H1 (cell line): ENCODE measurements around the gene ERC1. TPM values are rescaled to one million over a fixed set of nuclear protein-coding genes. Genes with fewer than 3 reads are reported as not detected.

Source experiments
- CTCF ChIA-PET: fragments of 300-600 bp; sonication (Branson Sonifier 250); formaldehyde crosslinking; loops from one replicate; lab custom pipeline; 2021; ENCODE audit not compliant: partially characterized antibody; lab: Charles Lee
- POLR2A ChIA-PET: fragments of 300-600 bp; sonication (Branson Sonifier 250); formaldehyde crosslinking; loops from one replicate; lab custom pipeline; 2021; ENCODE audit warnings: inconsistent platforms; ENCODE audit not compliant: partially characterized antibody; lab: Charles Lee
- DNase-seq, 2 experiments: peaks; one replicate each; pipeline versions ENCODE4 v3.0.0 to v3.0.0-alpha.2; 2010 to 2022; ENCODE audit warnings: low spot score in 2 of 2, low read depth in 1 of 2, mixed read lengths in 1 of 2
- FAIRE-seq: peaks from 2 replicates; lab custom pipeline; 2011; peaks lifted over from hg19 to GRCh38; lab: Jason Lieb, UNC
- H2AFZ ChIP-seq: 2 replicates; pipeline ENCODE4 v1.8.1; 2012; ENCODE audit warnings: low read length, inconsistent platforms
- H2AK5ac ChIP-seq: 2 replicates; pipeline ENCODE4 v1.6.1; 2013; ENCODE audit warnings: low read depth, low read length
- H2BK120ac ChIP-seq: replicated peaks from 2 replicates; pipeline ENCODE3; 2013; ENCODE audit warnings: low read depth, low read length, inconsistent platforms
- H2BK12ac ChIP-seq: 2 replicates; pipeline ENCODE4 v1.6.1; 2013; ENCODE audit warnings: low read depth, low read length
- H2BK15ac ChIP-seq: 2 replicates; pipeline ENCODE4 v1.6.1; 2013; ENCODE audit warnings: low read length
- H2BK20ac ChIP-seq: 2 replicates; pipeline ENCODE4 v1.6.1; 2013; ENCODE audit warnings: low read length
- H2BK5ac ChIP-seq: 2 replicates; pipeline ENCODE4 v1.6.1; 2013; ENCODE audit warnings: low read depth, low read length
- H3K14ac ChIP-seq: 2 replicates; pipeline ENCODE4 v1.6.1; 2013; ENCODE audit warnings: inconsistent platforms; ENCODE audit not compliant: insufficient read length
- H3K18ac ChIP-seq: 2 replicates; pipeline ENCODE4 v1.6.1; 2013; ENCODE audit warnings: low read length; ENCODE audit errors: extremely low read depth
- H3K23ac ChIP-seq: 2 replicates; pipeline ENCODE4 v1.6.1; 2013; ENCODE audit warnings: inconsistent platforms; ENCODE audit not compliant: insufficient read length
- H3K23me2 ChIP-seq: 2 replicates; pipeline ENCODE4 v1.6.1; 2013; ENCODE audit warnings: low read depth, low read length
- H3K27ac ChIP-seq: 2 replicates; pipeline ENCODE4 v1.6.1; 2011; ENCODE audit warnings: low read depth, low read length, inconsistent platforms
- H3K27me3 ChIP-seq, 4 experiments: replicated peaks in 1 of 4; 1 replicate in 1 of 4; 2 replicates in 3 of 4; pipeline versions ENCODE4 v1.6.1 to v1.8.1; 2011 to 2013; ENCODE audit warnings: low read length in 3 of 4, mild to moderate bottlenecking in 3 of 4, inconsistent platforms in 2 of 4, mixed read lengths in 2 of 4, moderate library complexity in 1 of 4; ENCODE audit not compliant: control insufficient read depth in 3 of 4, insufficient read depth in 3 of 4; ENCODE audit errors: extremely low read depth in 1 of 4
- H3K36me3 ChIP-seq, 4 experiments: 2 replicates each; pipeline versions ENCODE4 v1.6.1 to v1.8.1; 2011 to 2013; ENCODE audit warnings: mild to moderate bottlenecking in 4 of 4, low read length in 3 of 4, moderate library complexity in 2 of 4, control low read depth in 1 of 4, inconsistent platforms in 1 of 4; ENCODE audit not compliant: insufficient read depth in 4 of 4, control insufficient read depth in 2 of 4
- H3K4ac ChIP-seq: replicated peaks from 2 replicates; pipeline ENCODE3; 2013; ENCODE audit warnings: low read length, low read depth, mixed read lengths, inconsistent platforms; ENCODE audit not compliant: insufficient read length
- H3K4me1 ChIP-seq, 4 experiments: replicated peaks in 1 of 4; 1 replicate in 1 of 4; 2 replicates in 3 of 4; pipeline versions ENCODE4 v1.6.1 to v1.8.1; 2011 to 2013; ENCODE audit warnings: low read length in 3 of 4, inconsistent platforms in 2 of 4, mixed read lengths in 1 of 4; ENCODE audit not compliant: insufficient read depth in 4 of 4, control insufficient read depth in 3 of 4
- H3K4me2 ChIP-seq, 2 experiments: 2 replicates each; pipeline versions ENCODE4 v1.6.1 to v1.8.1; 2011 to 2013; ENCODE audit warnings: low read depth in 2 of 2, low read length in 2 of 2, control low read depth in 1 of 2, inconsistent platforms in 1 of 2, mild to moderate bottlenecking in 1 of 2; ENCODE audit not compliant: insufficient read depth in 1 of 2
- H3K4me3 ChIP-seq, 4 experiments: fragments of 200-600, 300-600 bp in 1 of 4; sonication (generic), shearing (Covaris generic), sonication (Bioruptor Twin) in 1 of 4; 2 replicates each; pipeline versions ENCODE4 v1.5.1 to v1.8.1; 2011 to 2016; ENCODE audit warnings: low read length in 4 of 4, low read depth in 3 of 4, control low read depth in 2 of 4, inconsistent platforms in 2 of 4, mild to moderate bottlenecking in 2 of 4, mixed read lengths in 1 of 4, moderate library complexity in 1 of 4; ENCODE audit not compliant: insufficient read depth in 2 of 4; ENCODE audit errors: extremely low read depth in 1 of 4
- H3K56ac ChIP-seq: replicated peaks from 2 replicates; pipeline ENCODE3; 2013; ENCODE audit warnings: low read depth, mild to moderate bottlenecking, mixed read lengths, low read length, inconsistent platforms; ENCODE audit not compliant: insufficient read length
- H3K79me1 ChIP-seq: 2 replicates; pipeline ENCODE4 v1.6.1; 2013; ENCODE audit warnings: low read depth, low read length, control low read depth
- H3K79me2 ChIP-seq, 2 experiments: 2 replicates each; pipeline versions ENCODE4 v1.6.1 to v1.8.1; 2012 to 2013; ENCODE audit warnings: low read length in 2 of 2, mild to moderate bottlenecking in 2 of 2, inconsistent platforms in 1 of 2; ENCODE audit not compliant: insufficient read depth in 2 of 2, control insufficient read depth in 1 of 2
- H3K9ac ChIP-seq, 4 experiments: replicated peaks in 1 of 4; 1 replicate in 1 of 4; 2 replicates in 3 of 4; pipeline versions ENCODE4 v1.6.1 to v1.8.1; 2011 to 2013; ENCODE audit warnings: low read depth in 3 of 4, low read length in 3 of 4, control low read depth in 2 of 4, mild to moderate bottlenecking in 2 of 4, moderate library complexity in 2 of 4, inconsistent platforms in 1 of 4; ENCODE audit errors: extremely low read depth in 1 of 4
- H3K9me3 ChIP-seq, 2 experiments: 2 replicates each; pipeline versions ENCODE4 v1.6.1 to v1.8.1; 2012 to 2013; ENCODE audit warnings: mild to moderate bottlenecking in 2 of 2, moderate library complexity in 2 of 2, control low read depth in 1 of 2, inconsistent platforms in 1 of 2, low read depth in 1 of 2, low read length in 1 of 2, mixed read lengths in 1 of 2; ENCODE audit not compliant: insufficient read depth in 2 of 2
- H4K20me1 ChIP-seq, 2 experiments: replicated peaks in 1 of 2; 2 replicates each; pipeline versions ENCODE3 to v1.8.1; 2011 to 2013; ENCODE audit warnings: inconsistent platforms in 2 of 2, low read length in 2 of 2, mild to moderate bottlenecking in 1 of 2; ENCODE audit not compliant: insufficient read depth in 2 of 2, control insufficient read depth in 1 of 2
- H4K5ac ChIP-seq: 2 replicates; pipeline ENCODE4 v1.6.1; 2013; ENCODE audit warnings: low read length, low read depth, mixed read lengths, inconsistent platforms; ENCODE audit not compliant: insufficient read length
- H4K8ac ChIP-seq: 2 replicates; pipeline ENCODE4 v1.8.0; 2013; ENCODE audit warnings: mild to moderate bottlenecking, moderate library complexity, low read length, inconsistent platforms; ENCODE audit not compliant: insufficient read depth; ENCODE audit errors: extremely low read depth
- H4K91ac ChIP-seq: replicated peaks from 2 replicates; pipeline ENCODE3; 2013; ENCODE audit warnings: low read length, mixed read lengths, inconsistent platforms; ENCODE audit not compliant: insufficient read length
- CBX5 ChIP-seq: fragments of 300-800, 300-1000 bp; sonication (generic); IDR thresholded peaks from 2 replicates; pipeline ENCODE4 v1.7.1; 2016; ENCODE audit warnings: antibody characterized with exemption, low read length, low read depth
- CBX8 ChIP-seq: fragments of 300-800, 300-1000 bp; sonication (generic); IDR thresholded peaks from 2 replicates; pipeline ENCODE4 v1.7.1; 2016; ENCODE audit warnings: low read depth, low read length, borderline replicate concordance
- PHF8 ChIP-seq: fragments of 200-600 bp; sonication (generic); conservative IDR thresholded peaks from 2 replicates; pipeline ENCODE4 v1.7.1; 2012; ENCODE audit warnings: low read depth, mild to moderate bottlenecking, inconsistent platforms, low read length, moderate library complexity
- RFX5 ChIP-seq: IDR thresholded peaks from 2 replicates; pipeline ENCODE4 v1.6.1; 2011; ENCODE audit warnings: low read depth, low read length, improper control_type of control experiment, borderline replicate concordance
- RNF2 ChIP-seq: fragments of 200-900, 300-1000 bp; sonication (generic); IDR thresholded peaks from 2 replicates; pipeline ENCODE4 v1.7.1; 2016; ENCODE audit warnings: borderline replicate concordance, low read depth, mild to moderate bottlenecking, antibody characterized with exemption, low read length; ENCODE audit not compliant: poor library complexity, severe bottlenecking; ENCODE audit errors: missing control alignments
- SIRT6 ChIP-seq: IDR thresholded peaks from one replicate; pipeline ENCODE4 v1.7.1; 2012; ENCODE audit warnings: low read length, inconsistent platforms
- SIX5 ChIP-seq: IDR thresholded peaks from 2 replicates; pipeline ENCODE4 v1.6.1; 2011; ENCODE audit warnings: mild to moderate bottlenecking, low read depth, low read length
- SP2 ChIP-seq: IDR thresholded peaks from 2 replicates; pipeline ENCODE4 v1.6.1; 2012; ENCODE audit warnings: mild to moderate bottlenecking, low read length, inconsistent platforms
- USF2 ChIP-seq: IDR thresholded peaks from 2 replicates; pipeline ENCODE4 v1.6.1; 2011; ENCODE audit warnings: low read length, improper control_type of control experiment
- ZNF274 ChIP-seq: IDR thresholded peaks from 2 replicates; pipeline ENCODE4 v1.7.0; 2012; ENCODE audit warnings: low read length, borderline replicate concordance; ENCODE audit errors: extremely low read depth
- WGBS, 2 experiments: shearing (Covaris generic) in 1 of 2; methylation state at CpG; one replicate each; pipeline versions ENCODE4 v1.1.6 to v1.1.7; 2013 to 2015; ENCODE audit warnings: low lambda C conversion rate in 2 of 2, mixed read lengths in 2 of 2, inconsistent platforms in 1 of 2, low coverage in 1 of 2, missing lambda C conversion rate in 1 of 2; ENCODE audit not compliant: insufficient replicate concordance in 2 of 2, insufficient coverage in 1 of 2, insufficient read length in 1 of 2; ENCODE audit errors: extremely low coverage in 1 of 2, missing lambda C conversion rate in 1 of 2; 5-methylcytosine and 5-hydroxymethylcytosine counted together
- polyA plus RNA-seq, 7 experiments: library from polyadenylated mRNA; depleted of rRNA in 3 of 7; stranded (reverse) in 5 of 7; unstranded in 2 of 7; fragments of >200 nt in 5 of 7; fragments of 200-250 nt in 2 of 7; gene quantifications; 1 replicate in 5 of 7; 2 replicates in 1 of 7; 4 replicates in 1 of 7; pipeline versions ENCODE4 v1.2.1 to v1.2.3, GENCODE V29; 2011 to 2013; ENCODE audit warnings: missing spikeins in 2 of 7, mixed read lengths in 2 of 7
- total RNA-seq: library from RNA; stranded (reverse); fragmentation: NEBNext Ultra II Directional; extraction: Animal tissue kit (Norgen Biotek cat#: 25700); gene quantifications from 2 replicates; pipeline ENCODE4 v1.2.1, GENCODE V29; 2021
- TF ChIP-seq, protein P1 (sequence below), 3 experiments: IDR thresholded peaks; 1 replicate in 2 of 3; 2 replicates in 1 of 3; pipeline versions ENCODE4 v1.5.1 to v1.6.1; 2011; ENCODE audit warnings: low read length in 3 of 3, mild to moderate bottlenecking in 3 of 3, inconsistent platforms in 2 of 3, low read depth in 1 of 3, moderate library complexity in 1 of 3; ENCODE audit not compliant: insufficient read depth in 1 of 3; ENCODE audit errors: control extremely low read depth in 1 of 3

ERC1 gene
- total and polyA plus RNA-seq, 2 of the 8 experiments (the other 6 are each of a cell fraction or from before 2014, with no cell fraction given), result 7.8 to 45.7 TPM

GRCh38 chr12:1170411-1170810 lies 179.4 kb downstream of the ERC1 start:
- WGBS, 2 experiments, result 93% methylated on average over 3 of the region's 3 CpGs; no CpG with 5 or more reads in 1 of the 2 experiments
- H3K4ac ChIP-seq, result no peak overlapping the region
- TF ChIP-seq CBX5 (no peak), RNF2 (no peak), CBX8 (no peak), PHF8 (no peak), ZNF274 (no peak), RFX5 (no peak), SIX5 (no peak), SP2 (no peak), SIRT6 (no peak), USF2 (no peak)
- TF ChIP-seq, protein P1, sequence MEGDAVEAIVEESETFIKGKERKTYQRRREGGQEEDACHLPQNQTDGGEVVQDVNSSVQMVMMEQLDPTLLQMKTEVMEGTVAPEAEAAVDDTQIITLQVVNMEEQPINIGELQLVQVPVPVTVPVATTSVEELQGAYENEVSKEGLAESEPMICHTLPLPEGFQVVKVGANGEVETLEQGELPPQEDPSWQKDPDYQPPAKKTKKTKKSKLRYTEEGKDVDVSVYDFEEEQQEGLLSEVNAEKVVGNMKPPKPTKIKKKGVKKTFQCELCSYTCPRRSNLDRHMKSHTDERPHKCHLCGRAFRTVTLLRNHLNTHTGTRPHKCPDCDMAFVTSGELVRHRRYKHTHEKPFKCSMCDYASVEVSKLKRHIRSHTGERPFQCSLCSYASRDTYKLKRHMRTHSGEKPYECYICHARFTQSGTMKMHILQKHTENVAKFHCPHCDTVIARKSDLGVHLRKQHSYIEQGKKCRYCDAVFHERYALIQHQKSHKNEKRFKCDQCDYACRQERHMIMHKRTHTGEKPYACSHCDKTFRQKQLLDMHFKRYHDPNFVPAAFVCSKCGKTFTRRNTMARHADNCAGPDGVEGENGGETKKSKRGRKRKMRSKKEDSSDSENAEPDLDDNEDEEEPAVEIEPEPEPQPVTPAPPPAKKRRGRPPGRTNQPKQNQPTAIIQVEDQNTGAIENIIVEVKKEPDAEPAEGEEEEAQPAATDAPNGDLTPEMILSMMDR (IDR thresholded peaks at IDR 0.05; ENCODE audit: control extremely low read depth in 1 of 3, insufficient read depth in 1 of 3, low read depth in 1 of 3, low read length in 3 of 3), result no peak

More at GRCh38 chr12:1170411-1170810, 179.4 kb downstream of the ERC1 start:
- FAIRE-seq, result no peak
- Histone ChIP-seq H3K4me2 (no peak overlapping the region), H2BK20ac (no peak overlapping the region), H4K5ac (no peak overlapping the region), H3K27me3 (no peaks in the 10 kb centered on the region), H4K20me1 (no peaks in the 10 kb centered on the region), H4K8ac (no peak overlapping the region), H3K27ac (no peak overlapping the region), H2AFZ (no peak overlapping the region), H3K4me1 (no peaks in the 10 kb centered on the region), H4K91ac (no peak overlapping the region), H3K79me2 (no peaks in the 10 kb centered on the region), H3K14ac (no peak overlapping the region), H2BK120ac (no peak overlapping the region), H3K18ac (no peak overlapping the region), H2BK12ac (no peak overlapping the region), H3K4me3 (no peak overlapping the region), H2BK15ac (no peak overlapping the region), H3K36me3 (no peaks in the 10 kb centered on the region; a peak in 1 of 8 replicates), H2AK5ac (no peak overlapping the region), H3K9ac (no peak overlapping the region), H2BK5ac (no peak overlapping the region), H3K79me1 (no peaks in the 10 kb centered on the region), H3K56ac (no peak overlapping the region), H3K23me2 (no peaks in the 10 kb centered on the region), H3K9me3 (no peaks in the 10 kb centered on the region), H3K23ac (no peak overlapping the region)
- CTCF ChIA-PET, result no interaction called here
- no peak for DNase-seq
- POLR2A ChIA-PET, result no interaction called here
